GM19351 (cell line): Measurements from ENCODE around the gene APOA4.

Experiments
- ATAC-seq: cut with Tn5 transposase; IDR thresholded peaks from one replicate; pipeline ENCODE4 v1.9.1; 2021; ENCODE audit warnings: mild to moderate bottlenecking, moderate library complexity; ENCODE audit not compliant: unreplicated experiment

The APOA4 gene

DNA sequence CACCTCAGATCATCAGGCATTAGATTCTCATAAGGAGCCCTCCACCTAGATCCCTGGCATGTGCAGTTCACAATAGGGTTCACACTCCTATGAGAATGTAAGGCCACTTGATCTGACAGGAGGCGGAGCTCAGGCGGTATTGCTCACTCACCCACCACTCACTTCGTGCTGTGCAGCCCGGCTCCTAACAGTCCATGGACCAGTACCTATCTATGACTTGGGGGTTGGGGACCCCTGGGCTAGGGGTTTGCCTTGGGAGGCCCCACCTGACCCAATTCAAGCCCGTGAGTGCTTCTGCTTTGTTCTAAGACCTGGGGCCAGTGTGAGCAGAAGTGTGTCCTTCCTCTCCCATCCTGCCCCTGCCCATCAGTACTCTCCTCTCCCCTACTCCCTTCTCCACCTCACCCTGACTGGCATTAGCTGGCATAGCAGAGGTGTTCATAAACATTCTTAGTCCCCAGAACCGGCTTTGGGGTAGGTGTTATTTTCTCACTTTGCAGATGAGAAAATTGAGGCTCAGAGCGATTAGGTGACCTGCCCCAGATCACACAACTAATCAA, 8.8 kb upstream of the APOA4 start:
- ATAC-seq, result no peak

DNA sequence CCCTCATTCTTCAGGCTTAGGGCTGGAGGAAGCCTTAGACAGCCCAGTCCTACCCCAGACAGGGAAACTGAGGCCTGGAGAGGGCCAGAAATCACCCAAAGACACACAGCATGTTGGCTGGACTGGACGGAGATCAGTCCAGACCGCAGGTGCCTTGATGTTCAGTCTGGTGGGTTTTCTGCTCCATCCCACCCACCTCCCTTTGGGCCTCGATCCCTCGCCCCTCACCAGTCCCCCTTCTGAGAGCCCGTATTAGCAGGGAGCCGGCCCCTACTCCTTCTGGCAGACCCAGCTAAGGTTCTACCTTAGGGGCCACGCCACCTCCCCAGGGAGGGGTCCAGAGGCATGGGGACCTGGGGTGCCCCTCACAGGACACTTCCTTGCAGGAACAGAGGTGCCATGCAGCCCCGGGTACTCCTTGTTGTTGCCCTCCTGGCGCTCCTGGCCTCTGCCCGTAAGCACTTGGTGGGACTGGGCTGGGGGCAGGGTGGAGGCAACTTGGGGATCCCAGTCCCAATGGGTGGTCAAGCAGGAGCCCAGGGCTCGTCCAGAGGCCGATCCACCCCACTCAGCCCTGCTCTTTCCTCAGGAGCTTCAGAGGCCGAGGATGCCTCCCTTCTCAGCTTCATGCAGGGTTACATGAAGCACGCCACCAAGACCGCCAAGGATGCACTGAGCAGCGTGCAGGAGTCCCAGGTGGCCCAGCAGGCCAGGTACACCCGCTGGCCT, 7.2 kb upstream of the APOA4 start:
- no peak for ATAC-seq

DNA sequence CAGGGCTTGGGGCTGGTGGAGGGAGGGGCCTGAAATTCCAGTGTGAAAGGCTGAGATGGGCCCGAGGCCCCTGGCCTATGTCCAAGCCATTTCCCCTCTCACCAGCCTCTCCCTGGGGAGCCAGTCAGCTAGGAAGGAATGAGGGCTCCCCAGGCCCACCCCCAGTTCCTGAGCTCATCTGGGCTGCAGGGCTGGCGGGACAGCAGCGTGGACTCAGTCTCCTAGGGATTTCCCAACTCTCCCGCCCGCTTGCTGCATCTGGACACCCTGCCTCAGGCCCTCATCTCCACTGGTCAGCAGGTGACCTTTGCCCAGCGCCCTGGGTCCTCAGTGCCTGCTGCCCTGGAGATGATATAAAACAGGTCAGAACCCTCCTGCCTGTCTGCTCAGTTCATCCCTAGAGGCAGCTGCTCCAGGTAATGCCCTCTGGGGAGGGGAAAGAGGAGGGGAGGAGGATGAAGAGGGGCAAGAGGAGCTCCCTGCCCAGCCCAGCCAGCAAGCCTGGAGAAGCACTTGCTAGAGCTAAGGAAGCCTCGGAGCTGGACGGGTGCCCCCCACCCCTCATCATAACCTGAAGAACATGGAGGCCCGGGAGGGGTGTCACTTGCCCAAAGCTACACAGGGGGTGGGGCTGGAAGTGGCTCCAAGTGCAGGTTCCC, 6.5 kb upstream of the APOA4 start, which contains the start of gene APOC3:
TSS of gene APOC3 (plus strand) at position 383 of the 659 bp plus-strand sequence. CDS start 676 bp downstream, outside the sequence.
- no peak for ATAC-seq

DNA sequence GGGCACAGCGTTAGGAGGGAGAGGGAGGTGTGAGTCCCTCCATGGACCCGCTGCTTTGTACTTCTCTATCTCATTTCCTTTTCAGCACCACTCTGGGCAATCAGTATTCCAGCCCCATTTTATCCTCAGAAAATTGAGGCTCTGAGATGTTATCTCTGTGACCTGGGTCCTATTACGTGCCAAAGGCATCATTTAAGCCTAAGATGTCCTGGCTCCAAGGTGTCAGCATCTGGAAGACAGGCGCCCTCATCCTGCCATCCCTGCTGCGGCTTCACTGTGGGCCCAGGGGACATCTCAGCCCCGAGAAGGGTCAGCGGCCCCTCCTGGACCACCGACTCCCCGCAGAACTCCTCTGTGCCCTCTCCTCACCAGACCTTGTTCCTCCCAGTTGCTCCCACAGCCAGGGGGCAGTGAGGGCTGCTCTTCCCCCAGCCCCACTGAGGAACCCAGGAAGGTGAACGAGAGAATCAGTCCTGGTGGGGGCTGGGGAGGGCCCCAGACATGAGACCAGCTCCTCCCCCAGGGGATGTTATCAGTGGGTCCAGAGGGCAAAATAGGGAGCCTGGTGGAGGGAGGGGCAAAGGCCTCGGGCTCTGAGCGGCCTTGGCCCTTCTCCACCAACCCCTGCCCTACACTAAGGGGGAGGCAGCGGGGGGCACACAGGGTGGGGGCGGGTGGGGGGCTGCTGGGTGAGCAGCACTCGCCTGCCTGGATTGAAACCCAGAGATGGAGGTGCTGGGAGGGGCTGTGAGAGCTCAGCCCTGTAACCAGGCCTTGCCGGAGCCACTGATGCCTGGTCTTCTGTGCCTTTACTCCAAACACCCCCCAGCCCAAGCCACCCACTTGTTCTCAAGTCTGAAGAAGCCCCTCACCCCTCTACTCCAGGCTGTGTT, 5.8 kb upstream of the APOA4 start:
- ATAC-seq, result no peak

DNA sequence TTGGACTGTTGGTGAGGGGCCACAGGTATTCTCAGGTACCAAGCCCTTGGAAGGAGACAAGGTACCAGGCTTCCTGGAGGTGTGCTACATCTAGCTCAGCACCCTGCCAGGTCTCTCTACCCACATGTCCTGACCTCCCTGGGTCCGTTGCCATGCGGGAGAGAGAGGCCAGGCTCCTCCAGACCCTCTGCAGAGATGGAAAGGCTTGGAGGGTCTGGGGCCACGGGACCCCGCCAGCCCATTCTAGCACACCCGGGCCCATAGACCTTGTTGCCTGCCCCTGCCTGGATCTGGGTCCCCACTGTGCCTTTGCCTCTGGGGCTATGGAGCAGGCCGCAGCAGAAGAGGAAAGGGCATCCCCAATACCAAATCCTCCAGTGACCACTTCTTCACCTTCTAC, 4.4 kb upstream of the APOA4 start:
- ATAC-seq, result no peak

DNA sequence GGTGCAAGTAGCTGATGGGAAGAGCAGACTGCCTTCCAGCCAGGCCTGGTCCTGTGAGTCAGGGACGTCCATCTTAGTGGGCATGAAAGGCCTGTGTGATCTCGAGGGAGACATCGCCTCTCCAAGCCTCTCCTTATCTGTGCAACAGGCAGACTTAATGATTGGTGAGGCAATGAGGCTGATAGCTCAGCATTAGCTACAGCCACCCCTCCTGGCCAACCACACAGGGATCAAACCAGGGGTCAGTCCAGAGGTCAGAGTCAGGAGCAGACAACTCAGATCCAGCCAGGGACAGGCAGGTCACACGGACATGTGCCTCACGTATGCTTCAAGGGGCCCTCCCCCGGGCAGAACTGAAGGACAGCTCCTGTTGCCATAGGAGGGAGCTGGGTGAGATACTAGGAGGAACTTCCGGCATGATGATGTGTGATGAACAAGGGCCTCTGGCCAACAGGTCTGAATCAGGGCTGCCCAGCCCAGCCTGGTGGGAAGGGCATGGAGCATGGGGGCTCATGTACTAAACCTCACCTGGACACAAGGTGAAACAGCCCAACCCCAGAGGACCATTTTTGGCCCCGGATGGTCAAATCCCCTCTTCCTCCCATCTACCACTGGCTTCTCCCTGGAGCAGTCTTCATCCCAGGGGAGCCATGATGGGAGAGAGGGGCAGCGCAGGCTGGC, 3.8 kb upstream of the APOA4 start:
- ATAC-seq, result no peak

DNA sequence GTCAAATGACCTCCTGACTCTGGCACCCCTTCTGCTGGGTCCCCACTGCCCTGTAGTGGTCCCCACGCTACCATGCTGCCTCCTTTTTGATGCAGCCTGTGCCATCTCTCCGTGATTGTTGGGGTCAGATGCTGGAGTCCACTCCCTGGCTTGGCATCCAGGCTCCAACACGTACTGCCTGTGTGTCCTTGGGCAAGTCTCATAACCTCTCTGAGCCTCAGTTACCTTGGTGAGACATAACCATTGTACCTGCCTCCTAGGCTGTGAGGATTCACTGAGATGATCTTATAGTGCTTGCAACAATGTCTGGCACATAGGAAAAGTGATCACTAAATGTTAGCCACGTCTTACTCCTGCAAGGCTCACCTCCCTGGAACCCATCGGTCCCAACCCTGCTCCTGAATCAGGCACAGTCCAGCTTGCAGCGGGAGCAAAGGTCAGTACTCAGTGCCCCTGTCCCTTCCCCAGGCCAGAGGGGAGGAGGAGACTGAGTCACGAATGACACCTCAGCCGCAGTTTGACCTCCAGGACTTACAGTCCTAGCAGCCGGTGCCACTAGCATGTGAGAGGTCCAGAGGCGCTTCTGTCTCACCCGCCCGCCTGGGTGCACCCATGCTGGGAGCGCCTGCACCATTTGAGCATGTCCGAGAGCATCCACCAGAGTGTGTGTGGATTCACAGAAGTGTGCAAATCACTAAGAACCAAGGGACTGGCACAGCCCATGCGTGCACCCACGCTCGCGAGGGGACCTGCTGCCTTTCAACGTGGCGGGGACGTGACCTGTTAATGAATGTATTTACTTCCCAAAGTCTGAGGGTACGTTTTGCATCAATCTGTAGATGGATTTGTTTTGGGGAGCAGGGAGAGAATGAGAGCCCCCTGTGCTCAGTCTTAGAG, 3.0 kb upstream of the APOA4 start:
- no peak for ATAC-seq

DNA sequence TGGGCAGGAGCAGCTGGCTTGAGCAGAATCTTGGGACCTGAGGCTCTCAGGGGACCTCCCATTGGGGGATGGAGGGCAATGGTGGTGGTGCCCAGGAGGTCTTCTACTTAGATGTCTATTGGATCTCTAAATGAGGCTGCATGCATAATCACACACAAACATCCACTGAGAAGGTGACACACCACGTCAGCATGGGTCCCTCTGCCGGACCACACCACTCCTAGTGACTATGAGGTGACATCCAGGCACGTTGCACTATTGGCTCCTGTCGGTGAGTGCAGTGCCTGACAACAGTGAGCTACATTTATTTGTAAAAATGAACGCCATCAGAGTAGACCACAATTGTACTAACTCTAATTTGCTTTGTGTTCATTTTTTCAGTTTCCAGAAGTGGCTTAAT, 2.3 kb upstream of the APOA4 start:
- ATAC-seq, result no peak

DNA sequence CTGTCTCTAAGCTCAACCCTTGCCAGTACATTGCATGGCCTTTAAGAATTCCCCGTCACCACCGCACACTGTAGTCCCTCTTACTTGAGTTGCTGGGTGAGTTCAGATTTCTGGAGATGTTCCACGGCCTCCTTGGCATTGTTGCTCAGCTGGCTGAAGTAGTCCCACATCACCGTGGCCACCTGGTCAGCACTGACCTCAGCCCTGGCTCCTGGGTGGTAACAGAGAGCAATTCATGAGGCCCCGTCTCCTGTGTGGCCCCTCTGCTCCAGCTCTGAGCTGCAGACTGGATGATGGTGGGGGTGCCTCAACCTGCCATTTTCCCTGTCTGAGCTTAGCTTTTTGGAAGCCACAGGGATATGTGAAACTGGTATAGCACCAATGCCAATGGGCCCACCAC, 529 bp downstream of the APOA4 start:
- ATAC-seq, result no peak

DNA sequence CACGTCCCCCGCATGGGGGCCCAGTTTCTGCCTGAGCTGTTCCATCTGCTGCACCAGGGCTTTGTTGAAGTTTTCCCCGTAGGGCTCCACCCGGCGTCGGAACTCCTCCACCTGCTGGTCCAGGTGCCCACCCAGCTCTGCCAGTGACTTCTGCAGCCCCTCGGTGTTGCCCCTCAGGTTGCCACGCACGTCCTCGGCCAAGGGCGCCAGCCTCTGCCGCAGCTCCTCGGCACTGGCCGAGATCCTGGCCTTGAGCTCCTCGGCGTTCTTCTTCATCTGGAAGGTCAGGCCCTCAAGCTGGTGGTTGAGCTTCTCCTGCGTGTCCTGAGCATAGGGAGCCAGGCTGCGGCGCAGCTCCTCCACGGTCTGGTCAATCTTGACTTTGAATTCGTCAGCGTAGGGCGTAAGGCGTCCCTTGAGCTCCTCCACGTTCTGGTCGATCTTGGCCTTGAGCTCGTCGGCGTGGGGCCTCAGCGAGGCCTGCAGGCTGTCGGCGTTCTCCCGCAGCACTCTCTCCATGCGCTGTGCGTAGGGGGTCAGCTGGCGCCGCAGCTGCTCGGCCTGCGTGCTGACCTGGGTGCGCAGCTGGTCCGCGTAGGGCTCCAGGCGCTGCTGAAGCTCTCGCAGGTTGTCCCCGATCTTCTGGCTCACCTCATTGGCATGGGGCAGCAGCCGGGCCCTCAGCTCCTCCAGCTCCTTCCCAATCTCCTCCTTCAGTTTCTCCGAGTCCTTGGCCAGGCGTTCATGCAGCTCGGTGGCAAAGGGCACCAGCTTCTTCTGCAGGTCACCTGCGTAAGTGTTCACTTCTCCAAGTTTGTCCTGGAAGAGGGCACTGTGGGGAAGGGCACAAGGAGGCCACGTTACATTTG, 1.8 kb downstream of the APOA4 start:
- ATAC-seq, result no peak

DNA sequence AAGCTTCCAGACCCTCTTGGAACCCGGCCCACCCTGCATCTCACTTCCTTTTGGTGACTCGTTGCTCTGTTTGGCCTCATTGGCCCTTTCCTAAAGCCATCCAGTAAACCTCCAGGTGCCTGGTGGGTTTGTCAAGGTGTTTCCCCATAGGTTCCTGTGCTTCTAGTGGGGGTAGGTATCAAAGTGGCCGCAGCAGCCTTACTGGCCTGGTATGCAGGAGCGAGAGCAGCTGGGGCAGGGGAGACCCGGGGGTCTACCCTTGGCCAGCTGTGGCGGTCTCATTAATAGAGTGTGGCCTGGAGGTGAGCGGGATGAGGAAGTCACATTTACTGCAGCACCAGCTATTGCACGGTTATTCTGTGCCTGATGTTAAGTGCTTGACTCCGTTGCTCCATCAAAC, 4.1 kb downstream of the APOA4 start:
- ATAC-seq, result no peak

DNA sequence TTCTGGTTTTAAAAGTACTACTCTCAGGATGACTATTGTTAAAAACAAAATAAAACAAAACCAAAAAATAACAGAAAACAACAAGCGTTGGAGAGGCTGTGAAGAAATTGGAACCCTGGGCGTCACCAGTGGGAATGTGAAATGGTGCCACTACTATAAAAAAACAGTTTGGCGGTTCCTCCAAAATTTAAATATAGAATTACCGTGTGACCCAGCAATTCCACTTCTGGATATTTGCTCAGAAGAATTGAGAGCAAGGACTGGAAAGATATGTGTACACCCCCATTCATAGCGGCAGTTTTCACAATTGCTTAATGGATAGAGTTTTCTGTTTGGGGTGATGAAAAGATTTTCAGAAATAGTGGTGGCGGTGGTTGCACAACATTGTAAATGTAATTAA, 8.6 kb downstream of the APOA4 start:
- ATAC-seq, result no peak

DNA sequence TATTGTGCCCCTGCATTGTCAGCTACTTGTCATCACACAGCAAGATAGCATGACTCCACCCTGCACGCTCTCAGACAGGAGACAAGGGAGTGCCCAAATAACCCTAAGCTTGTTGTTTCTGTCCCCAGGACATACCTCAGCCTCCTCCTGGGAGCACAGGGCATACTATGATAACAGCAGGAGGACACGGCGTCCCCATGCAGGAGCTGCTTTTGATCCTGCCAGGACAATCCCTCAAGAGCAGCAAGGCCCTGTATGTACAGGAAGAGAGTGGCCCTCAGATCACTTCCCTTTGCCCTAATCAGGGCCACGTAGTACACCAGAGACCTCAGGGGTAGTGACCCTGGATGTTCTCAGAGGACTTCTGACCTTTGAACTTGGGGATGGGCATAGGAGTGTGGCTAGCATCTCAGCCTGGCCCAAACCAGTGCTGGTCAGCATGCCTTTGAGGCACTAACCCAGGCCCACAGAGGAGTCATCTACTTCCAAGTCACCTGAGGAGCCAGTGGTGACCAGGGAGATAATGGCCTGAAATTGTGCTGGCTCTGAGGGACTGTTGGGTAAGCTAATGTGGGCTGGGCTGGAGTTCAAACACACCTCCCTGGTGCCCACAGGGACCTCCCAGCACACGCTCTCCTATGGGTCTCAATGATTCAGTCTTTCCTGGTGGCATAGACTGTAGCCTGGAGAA, 9.2 kb downstream of the APOA4 start:
- no peak for ATAC-seq

DNA sequence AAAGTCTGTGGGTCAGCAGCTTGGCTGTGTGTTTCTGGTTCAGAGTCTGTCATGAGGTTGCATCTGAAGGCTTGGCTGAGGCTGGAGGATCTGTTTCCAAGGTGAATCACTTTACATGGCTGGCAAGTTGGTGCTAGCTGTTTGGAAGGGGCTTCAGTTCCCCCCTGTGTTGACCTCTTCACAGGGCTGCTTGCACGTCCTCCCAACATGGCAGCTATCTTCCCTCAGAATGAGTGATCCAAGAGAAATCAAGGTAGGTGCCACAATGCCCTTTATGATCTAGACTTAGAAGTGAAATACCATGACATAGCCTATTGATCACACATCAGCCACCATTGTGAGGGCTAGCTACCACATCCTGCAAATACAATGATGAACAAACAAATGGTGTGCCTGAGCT, 9.9 kb downstream of the APOA4 start:
- no peak for ATAC-seq

DNA sequence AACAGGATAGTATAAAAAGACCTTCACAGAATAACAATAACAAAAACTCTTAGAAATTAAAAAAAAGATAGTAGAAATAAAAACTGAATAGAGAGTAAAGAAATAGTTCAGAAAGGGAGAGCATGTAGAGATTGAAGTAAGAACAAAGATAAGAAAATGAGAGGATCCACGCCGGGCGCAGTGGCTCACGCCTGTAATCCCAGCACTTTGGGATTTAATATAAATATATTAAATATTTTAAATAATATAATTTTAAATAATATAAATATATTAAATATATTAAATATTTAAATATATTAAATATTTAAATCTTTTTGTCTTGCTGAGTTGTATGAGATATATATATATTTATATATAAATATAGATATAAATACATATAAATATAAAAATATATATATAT, 11.0 kb downstream of the APOA4 start:
- no peak for ATAC-seq

DNA sequence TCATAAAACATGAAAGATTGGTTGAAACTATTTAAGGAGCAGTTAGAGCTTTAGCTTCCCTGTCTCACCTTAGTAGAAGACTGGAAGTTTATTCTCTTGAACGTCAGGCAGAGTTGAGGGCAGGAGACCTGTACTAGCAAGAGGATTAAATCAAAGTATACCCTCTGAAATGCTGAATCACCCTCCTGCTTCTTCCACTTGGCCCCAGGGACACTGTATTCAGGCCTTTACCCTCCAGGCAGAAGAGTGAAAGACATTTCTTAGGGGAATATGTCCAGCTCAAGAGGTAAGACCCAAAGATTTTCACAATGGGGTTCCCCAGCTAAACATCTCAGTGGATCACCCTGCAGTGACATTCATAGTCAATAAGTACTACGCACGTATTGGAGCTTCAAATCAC, 11.9 kb downstream of the APOA4 start:
- no peak for ATAC-seq

DNA sequence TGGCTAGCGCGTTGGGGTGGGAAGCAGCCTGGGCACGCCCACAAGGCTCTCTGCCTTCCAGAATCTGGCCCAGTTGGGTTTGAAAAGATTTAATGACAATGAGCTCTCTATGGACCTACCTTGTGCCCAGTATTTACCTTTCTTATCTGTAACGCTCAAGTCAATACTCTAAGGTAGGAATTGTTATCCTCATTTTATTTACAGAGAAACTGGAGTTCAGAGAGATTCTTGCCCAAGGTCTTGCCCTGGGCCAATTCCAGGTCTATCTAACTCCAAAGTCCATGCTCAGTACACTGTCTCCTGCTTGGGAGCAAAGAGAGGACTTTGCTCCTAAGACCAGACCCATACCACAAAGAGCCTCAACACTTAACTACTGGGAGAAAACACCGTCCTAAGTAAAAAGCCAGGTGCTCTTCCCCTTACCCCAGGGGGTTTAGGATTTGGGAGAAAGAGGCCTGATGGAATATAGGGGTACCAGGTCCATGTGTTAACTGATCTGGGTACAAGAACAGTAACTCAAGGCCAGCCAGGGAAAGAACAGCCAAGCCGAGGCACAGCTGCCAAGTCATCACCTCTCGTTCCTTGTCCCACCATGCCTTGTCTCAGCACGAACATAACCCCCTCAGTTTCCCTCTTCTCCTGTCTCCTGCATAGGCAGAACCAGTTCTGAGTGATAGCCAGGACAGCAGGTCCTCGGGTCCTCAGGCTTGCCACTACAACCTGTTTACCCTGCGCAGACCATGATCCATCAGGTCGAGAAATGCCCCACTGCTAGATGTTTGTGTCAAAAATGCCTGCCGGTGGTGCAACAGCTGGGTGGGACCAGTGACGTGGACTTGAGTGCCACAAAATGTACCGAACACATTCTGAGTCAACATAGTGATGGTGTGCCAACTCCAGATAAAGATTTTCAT, 14.6 kb downstream of the APOA4 start:
- ATAC-seq, result no peak
